ENCODE results near the gene SERPINE1.
"Not testable (repeated sequence)": the region's sequence is repeated elsewhere in the genome, so short reads cannot be mapped to it uniquely, and the experiment has no call there.

SERPINE1 gene

GRCh38 chr7:101099969-101100781 is 26.7 kb upstream of the SERPINE1 start:
- TF ChIP-seq CTCF (IDR thresholded peaks at IDR 0.05; ENCODE audit: borderline replicate concordance, extremely low read depth, low read length, poor library complexity, severe bottlenecking) (no peak), EZH2 (IDR thresholded peaks at IDR 0.05; ENCODE audit: borderline replicate concordance, low read depth, low read length, severe bottlenecking) (no peak)
- DNase-seq, result no peak
- Histone ChIP-seq H3K4me3 (ENCODE audit: low read depth in 1 of 2, low read length in 2 of 2) (no peak overlapping the region), H3K9ac (ENCODE audit: low read depth, low read length) (no peak overlapping the region), H2AFZ (ENCODE audit: low read depth, low read length) (no peak overlapping the region), H3K4me2 (ENCODE audit: insufficient read depth, low read length) (no peak overlapping the region), H3K79me2 (ENCODE audit: insufficient read depth, low read length) (no peaks in the 10 kb centered on the region), H3K27ac (ENCODE audit: low read length) (no peak overlapping the region), H3K27me3 (ENCODE audit: insufficient read depth, low read length, poor library complexity) (no peaks in the 10 kb centered on the region), H3K36me3 (ENCODE audit: insufficient read depth, low read length) (no peaks in the 10 kb centered on the region), H3K9me3 (ENCODE audit: insufficient read depth, low read length, severe bottlenecking) (no peaks in the 10 kb centered on the region), H3K4me1 (ENCODE audit: insufficient read depth, low read length) (no peaks in the 10 kb centered on the region), H4K20me1 (ENCODE audit: insufficient read depth, low read length) (peaks cover 10% of the 10 kb centered on the region; the same call in 1 of the 2 replicates)
- no peak; the same call in 2 of the 3 replicates for ATAC-seq (ENCODE audit: insufficient read depth, low read depth)

- Histone ChIP-seq H3K79me2 (ENCODE audit: insufficient read depth, low read length) (no peaks in the 10 kb centered on the region), H3K36me3 (ENCODE audit: insufficient read depth, low read length) (no peaks in the 10 kb centered on the region), H3K4me2 (ENCODE audit: insufficient read depth, low read length) (no peak overlapping the region), H2AFZ (ENCODE audit: low read depth, low read length) (no peak overlapping the region), H3K27me3 (ENCODE audit: insufficient read depth, low read length, poor library complexity) (no peaks in the 10 kb centered on the region), H3K9ac (ENCODE audit: low read depth, low read length) (no peak overlapping the region), H3K4me3 (ENCODE audit: low read depth in 1 of 2, low read length in 2 of 2) (no peak overlapping the region), H4K20me1 (ENCODE audit: insufficient read depth, low read length) (peaks cover 4% of the 10 kb centered on the region; the same call in 1 of the 2 replicates), H3K9me3 (ENCODE audit: insufficient read depth, low read length, severe bottlenecking) (no peaks in the 10 kb centered on the region), H3K27ac (ENCODE audit: low read length) (no peak overlapping the region), H3K4me1 (ENCODE audit: insufficient read depth, low read length) (no peaks in the 10 kb centered on the region)
- ATAC-seq (ENCODE audit: insufficient read depth, low read depth) (no peak), DNase-seq (no peak)
- TF ChIP-seq CTCF (IDR thresholded peaks at IDR 0.05; ENCODE audit: borderline replicate concordance, extremely low read depth, low read length, poor library complexity, severe bottlenecking) (no peak), EZH2 (IDR thresholded peaks at IDR 0.05; ENCODE audit: borderline replicate concordance, low read depth, low read length, severe bottlenecking) (no peak)
Measured at GRCh38 chr7:101100858-101101847, 25.8 kb upstream of the SERPINE1 start.

GRCh38 chr7:101102026-101102425 is 24.9 kb upstream of the SERPINE1 start:
- ATAC-seq (ENCODE audit: insufficient read depth, low read depth), result no peak
- no peaks in the 10 kb centered on the region for H3K27me3 ChIP-seq (ENCODE audit: insufficient read depth, low read length, poor library complexity)
- H3K4me3 ChIP-seq (ENCODE audit: low read depth in 1 of 2, low read length in 2 of 2), result no peak overlapping the region
- H3K79me2 ChIP-seq (ENCODE audit: insufficient read depth, low read length), result no peaks in the 10 kb centered on the region
- no peak overlapping the region for H2AFZ ChIP-seq (ENCODE audit: low read depth, low read length)
- no peak for TF ChIP-seq EZH2 (IDR thresholded peaks at IDR 0.05; ENCODE audit: borderline replicate concordance, low read depth, low read length, severe bottlenecking)
- no peak for TF ChIP-seq CTCF (IDR thresholded peaks at IDR 0.05; ENCODE audit: borderline replicate concordance, extremely low read depth, low read length, poor library complexity, severe bottlenecking)
- H3K9ac ChIP-seq (ENCODE audit: low read depth, low read length), result no peak overlapping the region
- no peaks in the 10 kb centered on the region for H3K9me3 ChIP-seq (ENCODE audit: insufficient read depth, low read length, severe bottlenecking)
- DNase-seq, result no peak
- H3K4me1 ChIP-seq (ENCODE audit: insufficient read depth, low read length), result no peaks in the 10 kb centered on the region
- peaks cover 4% of the 10 kb centered on the region; the same call in 1 of the 2 replicates for H4K20me1 ChIP-seq (ENCODE audit: insufficient read depth, low read length)
- H3K4me2 ChIP-seq (ENCODE audit: insufficient read depth, low read length), result no peak overlapping the region
- H3K27ac ChIP-seq (ENCODE audit: low read length), result no peak overlapping the region
- no peaks in the 10 kb centered on the region for H3K36me3 ChIP-seq (ENCODE audit: insufficient read depth, low read length)

GRCh38 chr7:101103701-101104100 is 23.2 kb upstream of the SERPINE1 start:
- not testable (repeated sequence) for ATAC-seq (ENCODE audit: insufficient read depth, low read depth); H3K9ac ChIP-seq (ENCODE audit: low read depth, low read length); H3K9me3 ChIP-seq (ENCODE audit: insufficient read depth, low read length, severe bottlenecking); H4K20me1 ChIP-seq (ENCODE audit: insufficient read depth, low read length); H3K4me2 ChIP-seq (ENCODE audit: insufficient read depth, low read length); H3K4me3 ChIP-seq (ENCODE audit: low read depth in 1 of 2, low read length in 2 of 2); H3K27ac ChIP-seq (ENCODE audit: low read length); DNase-seq; H2AFZ ChIP-seq (ENCODE audit: low read depth, low read length); H3K36me3 ChIP-seq (ENCODE audit: insufficient read depth, low read length); H3K79me2 ChIP-seq (ENCODE audit: insufficient read depth, low read length); H3K4me1 ChIP-seq (ENCODE audit: insufficient read depth, low read length); H3K27me3 ChIP-seq (ENCODE audit: insufficient read depth, low read length, poor library complexity)
